Endothelial cell of umbilical vein (primary cell): ENCODE data around the gene PTPRD. TPM values are rescaled to one million over a fixed set of nuclear protein-coding genes. Genes with fewer than 3 reads are reported as not detected.

Experiments used
- BruUV-seq: library from RNA; stranded (reverse); fragments of 400-500 nt; replicated peaks from 2 replicates; lab custom pipeline; 2021; lab: Mats Ljungman, UMichigan
- CTCF ChIA-PET: fragments of 300-600, 350-600 bp; sonication (Branson Sonifier 250); formaldehyde crosslinking; loops from one replicate; lab custom pipeline; 2021; ENCODE audit warnings: antibody characterized with exemption, inconsistent platforms; lab: Charles Lee
- POLR2A ChIA-PET: fragments of 300-600, 350-600 bp; sonication (Branson Sonifier 250); formaldehyde crosslinking; loops from one replicate; lab custom pipeline; 2021; ENCODE audit warnings: antibody characterized with exemption, inconsistent platforms; lab: Charles Lee
- DNase-seq: peaks from one replicate; pipeline ENCODE4 v3.0.0-alpha.2; 2011; ENCODE audit warnings: low read depth, low spot score
- FAIRE-seq: peaks from 2 replicates; lab custom pipeline; 2011; peaks lifted over from hg19 to GRCh38; lab: Jason Lieb, UNC
- H2AFZ ChIP-seq: 2 replicates; pipeline ENCODE4 v1.6.0; 2012; ENCODE audit warnings: low read depth, low read length, control low read depth, inconsistent platforms
- H3K27ac ChIP-seq: 2 replicates; pipeline ENCODE4 v1.5.1; 2011; ENCODE audit warnings: low read depth, mild to moderate bottlenecking, control low read depth, low read length, moderate library complexity; ENCODE audit not compliant: insufficient read depth
- H3K27me3 ChIP-seq, 2 experiments: 2 replicates each; pipeline versions ENCODE4 v1.6.0 to v1.6.1; 2011; ENCODE audit warnings: low read length in 2 of 2, mixed read lengths in 1 of 2; ENCODE audit not compliant: control insufficient read depth in 2 of 2, insufficient read depth in 2 of 2
- H3K36me3 ChIP-seq, 2 experiments: 2 replicates in 1 of 2; 3 replicates in 1 of 2; pipeline ENCODE4 v1.5.1; 2011; ENCODE audit warnings: low read length in 2 of 2, mild to moderate bottlenecking in 1 of 2, moderate library complexity in 1 of 2; ENCODE audit not compliant: control insufficient read depth in 2 of 2, insufficient read depth in 2 of 2; ENCODE audit errors: extremely low read depth in 1 of 2
- H3K4me1 ChIP-seq: 3 replicates; pipeline ENCODE4 v1.5.1; 2011; ENCODE audit warnings: mild to moderate bottlenecking, low read length; ENCODE audit not compliant: control insufficient read depth, insufficient read depth; ENCODE audit errors: extremely low read depth
- H3K4me2 ChIP-seq: 2 replicates; pipeline ENCODE4 v1.6.1; 2011; ENCODE audit warnings: low read length, control low read depth, mixed read lengths; ENCODE audit not compliant: insufficient read depth
- H3K4me3 ChIP-seq, 3 experiments: fragments of 200-600 bp in 1 of 3; sonication (generic), shearing (Covaris generic) in 1 of 3; replicated peaks in 1 of 3; 2 replicates each; pipeline ENCODE4 v1.5.1; 2011 to 2016; ENCODE audit warnings: control low read depth in 3 of 3, low read length in 3 of 3, mild to moderate bottlenecking in 2 of 3, inconsistent platforms in 1 of 3, low read depth in 1 of 3, moderate library complexity in 1 of 3; ENCODE audit not compliant: insufficient read depth in 1 of 3
- H3K79me2 ChIP-seq: 2 replicates; pipeline ENCODE4 v1.6.0; 2012; ENCODE audit warnings: low read length, inconsistent platforms; ENCODE audit not compliant: control insufficient read depth, insufficient read depth
- H3K9ac ChIP-seq: replicated peaks from 2 replicates; pipeline ENCODE3; 2011; ENCODE audit warnings: low read length, control low read depth; ENCODE audit not compliant: insufficient read depth; ENCODE audit errors: extremely low read depth
- H3K9me1 ChIP-seq: replicated peaks from 3 replicates; pipeline ENCODE4 v1.6.0; 2011; ENCODE audit warnings: mild to moderate bottlenecking, low read length; ENCODE audit not compliant: control insufficient read depth, insufficient read depth; ENCODE audit errors: extremely low read depth
- H3K9me3 ChIP-seq: replicated peaks from 2 replicates; pipeline ENCODE4 v1.5.1; 2012; ENCODE audit warnings: low read length, inconsistent platforms; ENCODE audit not compliant: control insufficient read depth, insufficient read depth
- H4K20me1 ChIP-seq: replicated peaks from 2 replicates; pipeline ENCODE3; 2011; ENCODE audit warnings: mild to moderate bottlenecking, low read length; ENCODE audit not compliant: control insufficient read depth, insufficient read depth; ENCODE audit errors: extremely low read depth
- CTCF ChIP-seq, 2 donors: IDR thresholded peaks; 1 replicate in 1 of 2; 2 replicates in 1 of 2; pipeline ENCODE4 v1.5.1; 2011; ENCODE audit warnings: low read length in 2 of 2, mild to moderate bottlenecking in 2 of 2, moderate library complexity in 2 of 2, control low read depth in 1 of 2, inconsistent platforms in 1 of 2, low read depth in 1 of 2; ENCODE audit not compliant: insufficient read depth in 1 of 2; ENCODE audit errors: extremely low read depth in 1 of 2
- EZH2 ChIP-seq: IDR thresholded peaks from 2 replicates; pipeline ENCODE4 v1.6.1; 2012; ENCODE audit warnings: borderline replicate concordance, low read depth, mild to moderate bottlenecking, moderate library complexity, low read length, inconsistent platforms; ENCODE audit not compliant: severe bottlenecking
- FOS ChIP-seq: IDR thresholded peaks from 2 replicates; pipeline ENCODE4 v1.6.1; 2011; ENCODE audit warnings: mild to moderate bottlenecking, low read length, moderate library complexity, borderline replicate concordance; ENCODE audit not compliant: insufficient read depth
- GATA2 ChIP-seq: IDR thresholded peaks from 2 replicates; pipeline ENCODE4 v1.7.0; 2011; ENCODE audit warnings: low read depth, mild to moderate bottlenecking, moderate library complexity, mixed read lengths, low read length; ENCODE audit not compliant: insufficient read length, insufficient read depth
- JUN ChIP-seq: IDR thresholded peaks from 2 replicates; pipeline ENCODE4 v1.6.1; 2011; ENCODE audit warnings: borderline replicate concordance, low read depth; ENCODE audit not compliant: insufficient read length, insufficient read depth
- MAX ChIP-seq: IDR thresholded peaks from 2 replicates; pipeline ENCODE4 v1.6.1; 2011; ENCODE audit not compliant: insufficient read depth, insufficient read length
- MYC ChIP-seq: IDR thresholded peaks from one replicate; pipeline ENCODE4 v1.6.1; 2011; ENCODE audit warnings: mild to moderate bottlenecking, low read depth, low read length
- POLR2A ChIP-seq: IDR thresholded peaks from 2 replicates; pipeline ENCODE4 v1.6.1; 2012; ENCODE audit warnings: low read depth, mild to moderate bottlenecking, control low read depth, low read length
- POLR2AphosphoS5 ChIP-seq: IDR thresholded peaks from 2 replicates; pipeline ENCODE4 v1.6.1; 2012; ENCODE audit warnings: low read depth, mild to moderate bottlenecking, control low read depth, low read length, moderate library complexity; ENCODE audit not compliant: insufficient read depth
- dilution Hi-C: fragments of 300-500 bp; cut with MboI; formaldehyde crosslinking; loops from one replicate; pipeline ENCODE4 v1.15.0; 2019; ENCODE audit warnings: low sequenced_read_pairs; ENCODE audit not compliant: extremely low pct_ligation_motif_present
- intact Hi-C: fragments of 100-400 bp; cut with micrococcal nuclease; formaldehyde crosslinking; loops from one replicate; pipeline ENCODE4 v1.10.0; 2022
- polyA plus RNA-seq, 4 experiments: library from polyadenylated mRNA; depleted of rRNA in 3 of 4; stranded (reverse) in 3 of 4; unstranded in 1 of 4; fragments of >200 nt; gene quantifications; 2 replicates each; pipeline versions ENCODE4 v1.2.1 to v1.2.3, GENCODE V29; 2011 to 2012; ENCODE audit warnings: missing spikeins in 1 of 4
- total RNA-seq: library from RNA; stranded (reverse); gene quantifications from 2 replicates; pipeline ENCODE4 v1.2.3, GENCODE V29; 2021

The PTPRD gene
- total and polyA plus RNA-seq, 2 donors (not counting 3 experiments of a cell fraction or from before 2014, with no cell fraction given), result 5.5 to 5.7 TPM

GRCh38 chr9:9585920-9586319, 1026.9 kb downstream of the PTPRD start:
- FAIRE-seq, result no peak
- no peak for DNase-seq
- H3K36me3 ChIP-seq, result no peaks in the 10 kb centered on the region
- no peak overlapping the region for H3K4me2 ChIP-seq
- dilution Hi-C loops, result no loop called here
- no peak overlapping the region for H3K9ac ChIP-seq
- no peaks in the 10 kb centered on the region for H3K27me3 ChIP-seq
- H3K4me3 ChIP-seq, result no peak overlapping the region
- no peak overlapping the region for H3K27ac ChIP-seq
- H3K79me2 ChIP-seq, result no peaks in the 10 kb centered on the region
- H3K9me1 ChIP-seq, result no peaks in the 10 kb centered on the region
- no peaks in the 10 kb centered on the region for H3K4me1 ChIP-seq
- H3K9me3 ChIP-seq, result no peaks in the 10 kb centered on the region
- ChIA-PET POLR2A (no interaction called here), CTCF (no interaction called here)
- no peaks in the 10 kb centered on the region for H4K20me1 ChIP-seq
- no peak for TF ChIP-seq MYC
- TF ChIP-seq POLR2AphosphoS5, result no peak
- TF ChIP-seq FOS, result no peak
- TF ChIP-seq EZH2, result no peak
- no peak for TF ChIP-seq JUN
- TF ChIP-seq CTCF (IDR thresholded peaks at IDR 0.05; ENCODE audit: extremely low read depth in 1 of 2, insufficient read depth in 1 of 2, low read depth in 1 of 2, low read length in 2 of 2), result no peak
- TF ChIP-seq MAX, result no peak
- no peak for TF ChIP-seq GATA2
- no peak for TF ChIP-seq POLR2A
- BruUV-seq, result no TSS peak
- no peak overlapping the region for H2AFZ ChIP-seq
- intact Hi-C loops, result no loop called here
